ENCODE measurements around the gene CLTA.

- TF ChIP-seq POLR2A (IDR thresholded peaks at IDR 0.05; ENCODE audit: low read depth, low read length) (no peak), POLR2AphosphoS5 (IDR thresholded peaks at IDR 0.05; ENCODE audit: low read depth, low read length) (no peak)
Measured at GRCh38 chr9:36163049-36163785, 27.5 kb upstream of the CLTA start.
